ENCODE data around the gene GPC3. TPM values are rescaled to one million over a fixed set of nuclear protein-coding genes. Genes with fewer than 3 reads are reported as not detected.

GPC3 gene
- total RNA-seq, 1 experiment from 2014 or later: 0.98 TPM

- Histone ChIP-seq H3K36me3 (ENCODE audit: control insufficient read depth in 1 of 2, insufficient read depth in 2 of 2, low read length in 2 of 2) (no peaks in the 10 kb centered on the region), H3K9me3 (ENCODE audit: control insufficient read depth in 1 of 2, insufficient read depth in 1 of 2, low read depth in 1 of 2, low read length in 2 of 2) (no peaks in the 10 kb centered on the region), H3K27me3 (ENCODE audit: insufficient read depth, low read length) (0 out of 2 replicates have a peak, but pooled peaks cover 4% of the 10 kb centered on the region), H3K9me2 (ENCODE audit: insufficient read depth) (no peaks in the 10 kb centered on the region), H2AFZ (ENCODE audit: low read depth, low read length, poor library complexity, severe bottlenecking) (no peak overlapping the region), H3K27ac (ENCODE audit: low read depth, low read length) (no peak overlapping the region), H3K79me2 (ENCODE audit: insufficient read depth, low read length) (no peaks in the 10 kb centered on the region), H3K4me1 (ENCODE audit: control insufficient read depth in 1 of 2, insufficient read depth in 2 of 2, low read length in 2 of 2) (no peaks in the 10 kb centered on the region), H3K4me2 (ENCODE audit: low read length) (no peak overlapping the region), H3K4me3 (replicated peaks in 1 of 2; ENCODE audit: low read depth in 1 of 2, low read length in 2 of 2) (no peak overlapping the region), H3K9ac (ENCODE audit: low read length) (no peak overlapping the region), H4K20me1 (ENCODE audit: insufficient read depth) (no peaks in the 10 kb centered on the region)
- TF ChIP-seq SP1 (IDR thresholded peaks at IDR 0.05; ENCODE audit: low read depth): no peak
- no peak for TF ChIP-seq POLR2A (IDR thresholded peaks at IDR 0.05; ENCODE audit: borderline replicate concordance, extremely low read depth, insufficient read depth, insufficient read length)
- TF ChIP-seq POLR2AphosphoS5 (IDR thresholded peaks at IDR 0.05; ENCODE audit: low read depth, low read length): no peak
- no peak for TF ChIP-seq RAD21 (IDR thresholded peaks at IDR 0.05; ENCODE audit: low read depth)
- TF ChIP-seq ZNF274 (IDR thresholded peaks at IDR 0.05; ENCODE audit: low read depth, low read length): no peak
- no peak for TF ChIP-seq SIN3A (IDR thresholded peaks at IDR 0.05; ENCODE audit: low read depth)
- no peak for TF ChIP-seq CTCF (IDR thresholded peaks at IDR 0.05 in 2 of 3, conservative IDR thresholded peaks at IDR 0.05 in 1 of 3; ENCODE audit: borderline replicate concordance in 1 of 3, insufficient read depth in 1 of 3, low read depth in 2 of 3, low read length in 2 of 3)
- no peak for TF ChIP-seq YY1 (IDR thresholded peaks at IDR 0.05; ENCODE audit: extremely low read depth, insufficient replicate concordance, low read depth, low read length)
- TF ChIP-seq ELF1 (IDR thresholded peaks at IDR 0.05; ENCODE audit: borderline replicate concordance, low read depth): no peak
- no peak for TF ChIP-seq JUND (IDR thresholded peaks at IDR 0.05)
- TF ChIP-seq MAX (IDR thresholded peaks at IDR 0.05): no peak
- TF ChIP-seq EGR1 (IDR thresholded peaks at IDR 0.05; ENCODE audit: low read depth): no peak
- RAD21 ChIA-PET (ENCODE audit: low non-redundant PET in 1 of 2, low total read pairs in 2 of 2, uncharacterized antibody in 2 of 2, unreplicated experiment in 2 of 2): no interaction called here
- POLR2A ChIA-PET: no interaction called here
- no TSS peak for BruUV-seq (replicated peaks)
- DNase-seq (ENCODE audit: low read depth, low spot score): no peak
- intact Hi-C loops (cut with micrococcal nuclease): no loop called here
- ATAC-seq: no peak
- CTCF ChIA-PET: no interaction called here
Observed at GRCh38 chrX:133968109-133968508, 17.3 kb downstream of the GPC3 start.
